Erythroblast (primary cell): ENCODE data around the gene NAV3.

Source experiments
- DNase-seq, 2 experiments: peaks; one replicate each; lab custom pipeline; 2025; lab: John Stamatoyannopoulos, UW
- GATA1 ChIP-seq: IDR thresholded peaks from 2 replicates; pipeline ENCODE4 v1.6.1; 2011; ENCODE audit warnings: low read depth, mild to moderate bottlenecking, control low read depth, low read length, moderate library complexity
- POLR2A ChIP-seq: IDR thresholded peaks from 2 replicates; pipeline ENCODE4 v1.6.1; 2011; ENCODE audit warnings: mild to moderate bottlenecking, low read length

NAV3 gene

DNA sequence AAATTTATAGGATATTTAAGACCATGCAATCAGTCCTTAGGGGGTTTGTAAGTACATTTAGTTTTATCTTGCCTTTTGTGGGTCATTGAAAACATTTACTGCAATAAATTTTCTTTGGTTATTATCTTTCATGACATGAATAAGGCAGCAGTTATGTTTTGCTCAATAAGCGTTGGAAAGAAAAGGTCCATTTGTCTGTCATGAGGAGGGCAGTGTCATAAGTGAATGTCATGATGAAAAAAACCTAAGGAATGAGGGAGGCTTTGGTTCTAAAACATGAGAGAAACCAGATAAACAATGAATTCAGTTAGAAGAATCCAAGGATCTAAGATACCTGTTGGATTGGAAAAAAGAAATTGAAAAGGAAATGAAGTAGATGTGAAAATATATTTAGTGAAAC is 209.4 kb downstream of the NAV3 start:
- DNase-seq, result no peak
- TF ChIP-seq POLR2A (no peak), GATA1 (no peak)

DNA sequence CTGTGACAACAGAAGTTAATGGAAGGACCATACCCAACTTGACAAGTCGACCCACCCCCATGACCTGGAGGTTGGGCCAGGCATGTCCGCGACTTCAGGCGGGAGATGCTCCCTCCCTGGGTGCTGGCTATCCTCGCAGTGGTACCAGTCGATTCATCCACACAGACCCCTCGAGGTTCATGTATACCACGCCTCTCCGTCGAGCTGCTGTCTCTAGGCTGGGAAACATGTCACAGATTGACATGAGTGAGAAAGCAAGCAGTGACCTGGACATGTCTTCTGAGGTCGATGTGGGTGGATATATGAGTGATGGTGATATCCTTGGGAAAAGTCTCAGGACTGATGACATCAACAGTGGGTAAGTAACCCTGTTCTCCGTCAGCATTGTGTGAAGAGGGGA is 220.1 kb downstream of the NAV3 start:
- TF ChIP-seq GATA1 (no peak), POLR2A (no peak)
- DNase-seq, result no peak

DNA sequence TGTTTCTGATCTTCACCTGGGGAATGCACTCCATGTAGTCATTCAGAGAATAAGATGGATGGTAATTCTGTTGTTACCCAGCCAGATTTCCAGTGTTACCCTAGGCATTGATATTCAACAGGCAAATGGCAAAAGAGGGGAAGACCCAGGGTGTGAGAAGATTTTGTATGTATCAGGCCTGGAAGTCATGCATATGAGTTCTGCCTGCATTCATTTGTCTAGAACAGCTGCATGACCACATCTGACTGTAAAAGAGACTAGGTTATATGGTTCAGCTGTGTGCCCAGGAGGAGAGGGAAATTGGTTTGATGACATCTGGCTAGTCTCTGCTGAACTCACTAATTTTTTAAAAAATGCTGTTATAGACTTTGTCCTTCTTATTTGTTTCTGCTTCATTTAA is 224.9 kb downstream of the NAV3 start:
- DNase-seq, result no peak
- TF ChIP-seq POLR2A (no peak), GATA1 (no peak)

DNA sequence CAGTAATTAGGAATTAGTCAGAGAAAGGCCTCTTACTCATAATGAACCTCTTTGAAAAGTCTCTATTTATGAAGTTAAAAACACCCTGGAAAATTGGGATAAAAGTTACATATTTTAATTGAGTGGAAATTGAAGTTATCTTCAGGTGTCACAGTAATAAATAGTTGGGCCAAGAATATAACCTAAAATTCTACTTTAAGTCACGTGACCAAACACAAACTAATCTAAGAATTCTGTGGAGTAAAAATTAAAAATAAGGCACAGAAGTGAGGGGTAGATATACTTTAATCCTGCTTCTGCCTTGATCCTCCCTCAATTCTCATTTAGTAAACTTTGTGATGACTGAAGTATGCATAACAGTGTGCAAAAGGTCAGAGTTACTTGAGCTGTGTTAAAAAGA is 226.4 kb downstream of the NAV3 start:
- DNase-seq, result no peak
- TF ChIP-seq GATA1, result no peak
- no peak for TF ChIP-seq POLR2A

DNA sequence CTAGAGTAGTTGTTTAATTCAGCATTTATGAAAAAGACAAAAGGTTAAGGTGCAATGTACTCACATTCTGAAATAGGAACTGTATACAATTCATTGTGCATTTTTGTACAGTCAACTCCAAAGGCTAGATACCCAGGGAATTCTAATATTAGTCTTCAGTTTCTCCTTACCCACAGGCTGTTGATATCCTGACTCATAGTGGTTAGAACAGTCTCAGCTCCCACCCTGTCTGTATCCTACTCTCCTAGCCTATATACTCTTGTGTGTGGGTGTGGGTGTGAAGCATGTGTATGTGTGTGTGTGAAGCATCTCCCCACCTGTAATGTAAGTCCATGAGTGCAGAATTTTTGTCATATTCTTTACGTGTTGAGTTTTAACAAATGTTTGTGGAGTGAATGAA is 229.5 kb downstream of the NAV3 start:
- DNase-seq, result no peak
- TF ChIP-seq GATA1, result no peak
- no peak for TF ChIP-seq POLR2A

DNA sequence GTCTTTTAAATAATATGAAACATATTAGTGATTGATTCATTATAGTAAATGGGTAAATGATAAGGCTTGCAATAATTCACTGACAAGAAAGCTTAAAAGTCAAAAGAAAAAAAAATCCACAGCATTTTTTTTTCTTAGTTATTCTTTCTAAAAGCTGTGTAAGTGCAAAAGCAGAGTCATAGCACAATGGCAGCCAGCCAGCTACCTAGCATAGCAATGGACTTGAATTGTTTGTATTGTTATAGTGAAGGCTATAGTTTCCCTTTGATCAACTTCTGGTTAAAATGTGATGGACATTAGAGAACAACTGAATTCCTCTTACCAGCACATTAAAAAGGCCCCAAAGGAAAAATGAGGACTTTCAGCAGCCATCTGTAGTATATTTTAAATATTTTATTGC is 232.1 kb downstream of the NAV3 start:
- peak in 1 of 2 experiments; percentile 11 for DNase-seq

DNA sequence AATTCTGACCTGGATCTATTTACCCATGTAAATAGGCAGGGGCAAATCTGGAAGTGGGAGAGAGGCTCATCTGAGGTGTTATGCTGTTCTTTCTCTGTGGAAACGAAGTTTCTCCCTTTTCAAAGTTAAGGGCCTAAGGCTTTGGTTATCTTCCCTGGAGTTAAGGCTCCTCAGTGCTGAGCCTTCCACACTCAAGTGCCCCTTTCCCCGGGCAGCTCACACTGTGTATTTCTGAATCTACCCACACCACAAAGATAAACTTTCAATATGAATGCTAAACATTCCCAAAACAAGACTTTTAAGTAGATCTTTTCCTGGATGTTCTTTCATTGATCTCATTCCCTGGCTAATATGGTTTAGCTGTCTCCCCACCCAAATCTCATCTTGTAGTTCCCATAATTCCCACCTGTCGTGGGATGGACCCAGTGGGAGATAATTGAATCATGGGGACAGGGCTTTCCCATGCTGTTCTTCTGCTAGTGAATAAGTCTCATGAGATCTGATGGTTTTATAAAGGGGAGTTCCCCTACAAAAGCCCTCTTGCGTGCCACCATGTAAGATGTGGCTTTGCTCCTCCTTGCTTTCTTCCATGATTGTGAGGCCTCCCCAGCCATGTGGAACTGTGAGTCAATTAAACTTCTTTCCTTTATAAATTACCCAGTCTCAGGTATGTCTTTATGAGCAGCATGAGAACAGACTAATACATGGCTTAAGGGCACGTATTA is 251.1 kb downstream of the NAV3 start:
- DNase-seq, result no peak
- TF ChIP-seq POLR2A (no peak), GATA1 (no peak)

More for the DNA sequence above, 232.1 kb downstream of the NAV3 start:
- TF ChIP-seq POLR2A (no peak), GATA1 (no peak)

DNA sequence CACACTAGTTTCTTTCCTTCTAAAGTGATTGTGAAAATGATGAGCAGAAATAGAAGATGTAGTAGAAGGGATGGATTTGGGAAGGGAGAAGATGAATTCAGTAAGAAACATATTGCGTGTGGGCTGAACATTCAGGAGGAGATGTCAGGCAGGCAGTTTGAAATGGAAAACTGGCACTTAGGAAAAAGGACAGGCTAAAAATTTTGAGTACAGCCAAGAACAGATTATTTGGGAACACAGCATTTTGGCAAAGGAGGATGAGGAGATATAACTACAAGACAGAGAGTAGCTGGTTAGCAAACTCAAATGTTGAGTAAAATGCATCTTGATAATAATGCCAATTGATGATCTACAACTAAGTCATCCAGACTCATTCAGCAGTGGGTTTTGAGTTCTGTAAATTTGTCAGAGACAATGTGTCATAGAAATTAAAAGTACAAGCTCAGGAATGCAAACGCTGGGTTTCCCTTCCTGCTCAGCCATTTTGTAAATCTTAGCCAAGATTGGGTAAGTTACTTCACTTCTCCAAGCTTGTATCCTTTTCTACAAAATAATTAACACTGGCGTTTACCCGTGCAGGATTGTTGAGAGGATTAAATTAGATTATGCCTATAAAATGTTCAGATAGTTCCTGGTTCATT is 255.0 kb downstream of the NAV3 start:
- DNase-seq, result no peak
- no peak for TF ChIP-seq POLR2A
- no peak for TF ChIP-seq GATA1

DNA sequence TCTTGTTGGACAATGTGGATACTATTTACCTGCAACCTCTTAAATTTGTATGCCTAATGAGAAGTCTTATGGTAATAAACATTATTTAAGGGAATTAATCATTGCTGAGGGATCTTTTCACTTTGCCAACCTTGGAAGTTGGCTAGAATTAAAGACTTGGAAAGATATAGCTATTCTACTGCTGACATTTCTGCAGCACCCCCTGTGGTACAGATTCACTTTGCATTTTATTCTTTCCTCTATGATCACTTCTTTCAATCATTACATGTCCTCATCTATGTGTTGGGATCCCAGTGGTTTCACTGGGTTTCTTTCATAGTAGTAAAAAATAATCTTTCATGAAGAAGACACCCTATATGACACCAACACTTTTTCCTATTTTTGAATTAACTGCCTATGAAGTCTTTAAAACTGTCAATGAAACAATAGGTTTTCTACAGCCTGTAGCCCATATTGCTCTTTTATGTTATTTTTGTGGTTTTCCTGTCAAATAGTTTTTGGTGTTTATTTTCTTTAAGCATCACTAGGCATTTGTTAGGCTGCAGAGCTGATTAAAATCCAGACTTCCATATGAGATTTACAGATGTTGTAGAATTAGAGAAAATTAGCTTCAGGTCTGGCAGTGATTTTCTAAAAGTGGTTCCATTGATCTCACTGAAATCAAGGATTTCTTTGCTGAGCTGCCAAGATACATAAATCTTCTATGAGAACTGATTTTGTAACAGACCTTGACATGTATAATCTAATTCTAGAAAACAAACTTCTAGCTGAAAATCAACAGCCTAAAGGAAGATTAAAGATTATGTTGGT is 256.1 kb downstream of the NAV3 start:
- TF ChIP-seq POLR2A (no peak), GATA1 (no peak)
- DNase-seq, result no peak

DNA sequence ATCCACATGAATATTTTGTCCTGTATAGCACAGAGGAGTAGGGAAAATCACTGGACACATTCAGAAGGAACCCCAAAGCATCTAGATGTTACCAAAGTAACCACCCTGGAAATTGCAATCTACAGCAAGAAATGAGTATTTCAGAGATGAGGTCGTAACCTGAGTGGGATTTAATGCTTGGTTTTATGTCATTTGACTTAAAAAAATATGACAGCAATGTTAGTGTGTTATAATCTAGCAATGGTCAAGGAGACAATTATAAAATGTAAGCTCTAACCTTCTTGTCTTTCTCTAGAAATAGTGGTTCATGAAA is 256.6 kb downstream of the NAV3 start:
- TF ChIP-seq POLR2A (no peak), GATA1 (no peak)
- no peak for DNase-seq

DNA sequence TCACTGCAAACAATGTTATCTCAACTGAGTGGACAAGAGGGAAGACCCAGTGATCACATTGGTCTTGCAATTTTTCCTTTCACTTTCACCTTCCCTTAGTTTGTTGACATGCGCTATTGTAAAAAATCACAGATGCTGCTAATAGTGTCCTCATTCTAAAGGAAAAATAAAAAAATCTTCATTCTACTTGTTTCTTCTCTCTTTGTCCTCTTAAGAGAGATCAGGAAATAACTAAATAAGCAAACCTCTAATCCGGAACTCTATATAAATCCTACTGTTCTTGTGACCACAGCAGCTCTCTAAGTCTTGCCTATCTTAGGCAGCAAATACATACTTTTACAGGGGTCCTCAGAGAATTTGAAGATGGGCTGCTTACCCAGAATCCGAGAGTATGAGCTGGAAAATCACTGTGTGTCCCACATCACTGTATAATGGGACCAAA is 257.7 kb downstream of the NAV3 start:
- TF ChIP-seq POLR2A (no peak), GATA1 (no peak)
- no peak for DNase-seq

DNA sequence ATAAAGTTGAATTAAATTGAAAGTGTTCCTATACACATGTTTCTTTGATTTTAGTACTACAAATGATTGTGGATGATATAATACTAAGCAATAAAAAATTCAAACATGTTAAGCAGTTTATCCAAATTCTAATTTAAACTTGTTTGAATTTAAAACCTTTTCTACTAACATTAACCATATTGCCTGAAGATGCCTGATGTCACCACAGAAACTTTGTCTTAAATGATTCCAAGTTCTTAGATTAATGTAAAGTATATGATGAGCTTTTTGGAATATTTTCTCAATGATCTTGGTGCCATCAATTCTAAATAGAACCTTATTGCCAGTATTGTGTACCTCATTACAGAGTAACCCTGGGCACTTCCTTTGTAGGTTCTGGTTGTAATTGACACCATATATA is 259.6 kb downstream of the NAV3 start:
- TF ChIP-seq POLR2A, result no peak
- TF ChIP-seq GATA1, result no peak
- no peak for DNase-seq

DNA sequence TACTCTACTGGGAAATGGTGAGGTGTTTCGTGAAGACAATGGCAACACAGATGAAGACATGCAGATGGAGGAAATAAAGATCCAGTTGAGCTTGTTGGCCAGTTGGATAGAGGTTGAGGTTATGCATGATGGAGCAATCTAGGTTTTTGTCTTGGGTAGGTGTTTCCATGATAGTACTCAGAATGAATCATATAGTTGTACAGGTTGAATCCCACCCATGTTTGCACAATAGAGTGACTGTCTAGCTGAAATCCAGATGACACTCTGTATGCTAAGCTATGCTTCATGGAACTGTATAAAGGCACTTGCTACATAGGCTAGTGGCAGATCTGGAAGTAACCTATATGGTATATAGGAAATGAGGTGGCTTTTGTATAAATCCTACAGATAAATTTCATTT is 264.9 kb downstream of the NAV3 start:
- TF ChIP-seq GATA1 (no peak), POLR2A (no peak)
- no peak for DNase-seq

DNA sequence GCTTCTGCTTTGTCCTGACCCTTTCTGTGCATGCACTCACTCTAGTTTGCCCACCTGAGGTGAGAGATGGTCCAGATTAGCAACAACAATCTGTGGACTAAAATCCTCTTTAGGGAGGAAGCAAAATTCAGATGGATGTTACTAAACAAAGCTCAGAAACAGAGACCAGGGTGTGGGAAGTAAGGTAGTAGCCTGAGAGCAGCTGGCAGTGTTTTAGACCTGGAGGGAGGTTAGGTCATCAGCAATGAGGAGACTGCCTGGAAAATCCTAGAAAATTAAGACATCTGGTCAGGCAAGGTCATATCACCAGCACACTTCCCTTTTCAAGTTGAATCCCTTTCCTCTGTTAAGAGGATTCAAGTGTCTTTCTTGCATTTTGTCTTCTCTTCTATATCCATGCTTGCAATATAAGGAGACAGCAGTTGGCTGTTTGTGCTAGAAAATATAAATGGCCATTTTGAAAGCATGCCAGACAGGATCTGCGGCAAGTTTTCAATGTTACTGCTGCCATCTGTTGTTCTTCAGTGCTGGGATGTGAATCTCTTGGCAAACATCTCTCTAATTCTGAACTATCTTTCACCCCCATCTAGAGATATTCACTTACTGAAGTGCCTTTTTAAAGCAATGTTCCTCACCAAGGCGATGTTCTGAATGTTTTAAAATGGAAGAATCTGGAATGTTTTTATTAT is 266.4 kb downstream of the NAV3 start:
- no peak for DNase-seq
- no peak for TF ChIP-seq GATA1
- TF ChIP-seq POLR2A, result no peak
